Tibial nerve (tissue), 4 donors: ENCODE results near the gene TAOK3.

Experiments used
- CTCF ChIP-seq, 5 experiments: fragments of 200-600 bp in 3 of 5; fragments of 450-650 bp in 2 of 5; sonication (generic) in 3 of 5; IDR thresholded peaks; one replicate each; pipeline ENCODE4 v1.5.1; 2016 to 2019; ENCODE audit warnings: antibody characterized with exemption in 5 of 5, mild to moderate bottlenecking in 3 of 5, moderate library complexity in 2 of 5
- EP300 ChIP-seq, 2 donors: sonication (generic); formaldehyde crosslinking; IDR thresholded peaks; one replicate each; pipeline ENCODE4 v1.6.1; 2017; ENCODE audit warnings: antibody characterized with exemption in 2 of 2, mild to moderate bottlenecking in 1 of 2
- POLR2A ChIP-seq, 2 donors: fragments of 450-650 bp; IDR thresholded peaks; one replicate each; pipeline ENCODE4 v1.6.1; 2017; ENCODE audit warnings: antibody characterized with exemption in 2 of 2, mild to moderate bottlenecking in 2 of 2, moderate library complexity in 2 of 2

- no peak for TF ChIP-seq CTCF (IDR thresholded peaks at IDR 0.05)
- no peak for TF ChIP-seq POLR2A (IDR thresholded peaks at IDR 0.05)
- no peak for TF ChIP-seq EP300 (IDR thresholded peaks at IDR 0.05)
These were observed 14.7 kb downstream of the TAOK3 start for GRCh38 chr12:118358008-118358359.
